GM12878 (cell line): ENCODE data around the gene SUZ12. TPM values are rescaled to one million over a fixed set of nuclear protein-coding genes. Genes with fewer than 3 reads are reported as not detected.
A peak's percentile ranks its signal among the peaks of the same experiment; 100 is the strongest.

ENCODE experiments used
- ATAC-seq: fragments of 200-7000 bp; cut with Tn5 transposase; 3 replicates; pipeline ENCODE4 v1.9.1; 2020; ENCODE audit warnings: mild to moderate bottlenecking, moderate library complexity
- BruUV-seq: library from RNA; stranded (reverse); fragments of 400-500 nt; replicated peaks from 2 replicates; lab custom pipeline; 2021; lab: Mats Ljungman, UMichigan
- CTCF ChIA-PET: fragments of 300-600 bp; sonication (Branson Sonifier 250); formaldehyde crosslinking; extraction: SDS; loops from one replicate; lab custom pipeline; 2021; ENCODE audit warnings: inconsistent platforms; lab: Yijun Ruan, JAX
- POLR2A ChIA-PET: fragments of 350-600 bp; formaldehyde crosslinking; extraction: SDS; loops from one replicate; lab custom pipeline; 2021; ENCODE audit warnings: inconsistent platforms; lab: Charles Lee
- RAD21 ChIA-PET: fragments of 300-600 bp; sonication (Branson Sonifier 250); formaldehyde crosslinking; loops from one replicate; lab custom pipeline; 2023; ENCODE audit warnings: antibody characterized with exemption; ENCODE audit not compliant: unreplicated experiment; lab: Charles Lee
- SMC1A ChIA-PET: fragments of 300-600 bp; sonication (Branson Sonifier 250); formaldehyde crosslinking; loops from one replicate; lab custom pipeline; 2023; ENCODE audit not compliant: unreplicated experiment, uncharacterized antibody; lab: Charles Lee
- DNase-seq: peaks from one replicate; pipeline ENCODE4 v3.0.0-alpha.2; 2011; ENCODE audit warnings: low read depth, low spot score
- FAIRE-seq: peaks from 3 replicates; lab custom pipeline; 2011; peaks lifted over from hg19 to GRCh38; lab: Jason Lieb, UNC
- H2AFZ ChIP-seq: 2 replicates; pipeline ENCODE4 v1.6.0; 2011; ENCODE audit warnings: low read depth, low read length, control low read depth; ENCODE audit not compliant: control insufficient read depth
- H3K27ac ChIP-seq: 2 replicates; pipeline ENCODE4 v1.5.1; 2011; ENCODE audit warnings: control low read depth; ENCODE audit not compliant: control insufficient read depth, insufficient read depth
- H3K27me3 ChIP-seq, 2 experiments: replicated peaks in 1 of 2; 2 replicates each; pipeline versions ENCODE4 v1.6.0 to v1.6.1; 2011; ENCODE audit warnings: low read length in 1 of 2; ENCODE audit not compliant: control insufficient read depth in 2 of 2, insufficient read depth in 2 of 2
- H3K36me3 ChIP-seq, 2 experiments: 2 replicates each; pipeline ENCODE4 v1.5.1; 2011; ENCODE audit warnings: low read length in 1 of 2; ENCODE audit not compliant: control insufficient read depth in 2 of 2, insufficient read depth in 2 of 2
- H3K4me1 ChIP-seq: 2 replicates; pipeline ENCODE4 v1.6.1; 2011; ENCODE audit warnings: mild to moderate bottlenecking, low read length, moderate library complexity, mixed read lengths; ENCODE audit not compliant: control insufficient read depth, insufficient read depth
- H3K4me2 ChIP-seq: 2 replicates; pipeline ENCODE4 v1.6.0; 2011; ENCODE audit warnings: control low read depth; ENCODE audit not compliant: control insufficient read depth, insufficient read depth
- H3K4me3 ChIP-seq: fragments of 200-600 bp; sonication (generic); 2 replicates; pipeline ENCODE4 v1.5.1; 2016
- H3K79me2 ChIP-seq: 2 replicates; pipeline ENCODE4 v1.6.0; 2011; ENCODE audit warnings: low read length; ENCODE audit not compliant: control insufficient read depth, insufficient read depth
- H3K9ac ChIP-seq: 2 replicates; pipeline ENCODE4 v1.8.0; 2011; ENCODE audit warnings: low read length, control low read depth, mixed read lengths; ENCODE audit not compliant: control insufficient read depth, insufficient read depth
- H3K9me3 ChIP-seq: replicated peaks from 3 replicates; pipeline ENCODE4 v1.5.1; 2011; ENCODE audit warnings: mild to moderate bottlenecking, low read length; ENCODE audit not compliant: control insufficient read depth, insufficient read depth
- H4K20me1 ChIP-seq: 2 replicates; pipeline ENCODE4 v1.6.0; 2011; ENCODE audit not compliant: control insufficient read depth, insufficient read depth
- E4F1 ChIP-seq: fragments of 450-650 bp; IDR thresholded peaks from 2 replicates; pipeline ENCODE4 v1.6.1; 2018; ENCODE audit warnings: borderline replicate concordance, mild to moderate bottlenecking; ENCODE audit not compliant: partially characterized antibody
- FOXK2 ChIP-seq: fragments of 450-650 bp; IDR thresholded peaks from 2 replicates; pipeline ENCODE4 v1.6.1; 2017; ENCODE audit warnings: mild to moderate bottlenecking, moderate library complexity
- NFYA ChIP-seq: IDR thresholded peaks from 2 replicates; pipeline ENCODE4 v1.6.1; 2011; ENCODE audit warnings: low read depth, mild to moderate bottlenecking, low read length, improper control_type of control experiment, borderline replicate concordance
- RAD51 ChIP-seq: fragments of 450-650 bp; IDR thresholded peaks from 2 replicates; pipeline ENCODE4 v1.6.1; 2016; ENCODE audit warnings: moderate library complexity, mild to moderate bottlenecking, inconsistent platforms
- TCF7 ChIP-seq: IDR thresholded peaks from 2 replicates; pipeline ENCODE4 v1.6.1; 2014; ENCODE audit warnings: antibody characterized with exemption, borderline replicate concordance
- WGBS: methylation state at CpG from one replicate; pipeline ENCODE4 v1.1.6; 2016; ENCODE audit warnings: low lambda C conversion rate; ENCODE audit not compliant: insufficient replicate concordance, insufficient coverage; ENCODE audit errors: missing lambda C conversion rate; 5-methylcytosine and 5-hydroxymethylcytosine counted together
- in situ Hi-C: fragments of 300-500 bp; cut with MboI; formaldehyde crosslinking; loops from 9 replicates; pipeline ENCODE4 v1.14.3; 2018; ENCODE audit warnings: mixed read lengths
- intact Hi-C: fragments of 100-400 bp; cut with micrococcal nuclease; formaldehyde crosslinking; loops from one replicate; pipeline ENCODE4 v1.14.2; 2022; ENCODE audit not compliant: unreplicated experiment
- polyA plus RNA-seq, 11 experiments: library from polyadenylated mRNA; depleted of rRNA in 4 of 11; unstranded in 6 of 11; stranded (reverse) in 5 of 11; fragments of >200 nt; fragmentation: Nextera tagmentation in 4 of 11; fragmentation: Illumina TruSeq in 1 of 11; extraction: Ambion mirVana in 4 of 11; extraction: Trizol in 1 of 11; gene quantifications; 1 replicate in 1 of 11; 2 replicates in 10 of 11; pipeline versions ENCODE4 v1.2.1 to v1.2.3, GENCODE V29; 2011 to 2016; ENCODE audit warnings: inconsistent platforms in 2 of 11, missing spikeins in 2 of 11, low read depth in 1 of 11
- total RNA-seq, 4 experiments: library from RNA; depleted of rRNA in 3 of 4; stranded (reverse); fragments of >200 nt in 3 of 4; fragmentation: Illumina TruSeq in 1 of 4; extraction: Trizol in 1 of 4; gene quantifications; 2 replicates each; pipeline versions ENCODE4 v1.2.1 to v1.2.3, GENCODE V29; 2013 to 2021
- TF ChIP-seq, protein P1 (sequence below): fragments of 150-350 bp; IDR thresholded peaks from 2 replicates; pipeline ENCODE4 v1.6.1; 2016; ENCODE audit warnings: low read depth, low read length

The SUZ12 gene
- total and polyA plus RNA-seq, 10 of the 15 experiments (the other 5 are each of a cell fraction or from before 2014, with no cell fraction given): 19.2 to 69.2 (median 34.5) TPM

DNA sequence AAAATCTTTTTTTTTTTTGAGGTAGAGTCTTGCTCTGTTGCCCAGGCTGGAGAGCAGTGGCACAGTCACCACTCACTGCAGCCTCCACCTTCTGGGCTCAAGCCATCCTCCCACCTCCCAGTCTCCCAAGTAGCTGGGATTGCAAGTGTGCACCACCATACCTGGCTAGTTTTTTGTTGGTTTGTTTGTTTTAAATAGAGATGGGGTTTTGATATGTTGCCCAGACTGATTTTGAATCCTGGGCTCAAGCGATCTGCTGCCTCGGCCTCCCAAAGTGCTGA, 72.4 kb downstream of the SUZ12 start:
- H3K4me1 ChIP-seq: no peaks in the 10 kb centered on the region; the same call in 1 of the 2 replicates
- POLR2A ChIA-PET: interaction anchor here (0.7 to 1.4 kb wide), 3 partner anchors 116 to 131 kb away, joined by 3 to 5 read pairs (median 4); no protein-coding TSS in a partner anchor
- intact Hi-C loops (no loop called here), in situ Hi-C loops (loop anchor here (5.0 kb wide), 1 partner anchor 133 kb away; the partner anchor contains the start of gene RHOT1)
- H3K4me2 ChIP-seq: peak overlapping the region; percentile 83
- H3K27ac ChIP-seq: no peak overlapping the region; the same call in 1 of the 2 replicates
- CTCF ChIA-PET: interaction anchor here (3.4 to 5.3 kb wide), 2 partner anchors 119 to 129 kb away, joined by 13 to 84 read pairs; partner anchors contain the start of gene RHOT1
- peak overlapping the region; percentile 95; the same call in 1 of the 2 replicates for H3K4me3 ChIP-seq
- H3K36me3 ChIP-seq: no peaks in the 10 kb centered on the region; a peak in 1 of 4 replicates
- no peak for ATAC-seq
- no peaks in the 10 kb centered on the region for H3K9me3 ChIP-seq
- whole genome bisulfite sequencing: 98% methylated on average over 2 of the region's 2 CpGs
- RAD21 ChIA-PET: interaction anchor here (0.9 to 2.9 kb wide), 2 partner anchors 72 to 129 kb away, joined by 3 to 22 read pairs; partner anchors contain the start of gene SUZ12
- no peak for FAIRE-seq
- no TSS peak for BruUV-seq
- TF ChIP-seq, protein P1, sequence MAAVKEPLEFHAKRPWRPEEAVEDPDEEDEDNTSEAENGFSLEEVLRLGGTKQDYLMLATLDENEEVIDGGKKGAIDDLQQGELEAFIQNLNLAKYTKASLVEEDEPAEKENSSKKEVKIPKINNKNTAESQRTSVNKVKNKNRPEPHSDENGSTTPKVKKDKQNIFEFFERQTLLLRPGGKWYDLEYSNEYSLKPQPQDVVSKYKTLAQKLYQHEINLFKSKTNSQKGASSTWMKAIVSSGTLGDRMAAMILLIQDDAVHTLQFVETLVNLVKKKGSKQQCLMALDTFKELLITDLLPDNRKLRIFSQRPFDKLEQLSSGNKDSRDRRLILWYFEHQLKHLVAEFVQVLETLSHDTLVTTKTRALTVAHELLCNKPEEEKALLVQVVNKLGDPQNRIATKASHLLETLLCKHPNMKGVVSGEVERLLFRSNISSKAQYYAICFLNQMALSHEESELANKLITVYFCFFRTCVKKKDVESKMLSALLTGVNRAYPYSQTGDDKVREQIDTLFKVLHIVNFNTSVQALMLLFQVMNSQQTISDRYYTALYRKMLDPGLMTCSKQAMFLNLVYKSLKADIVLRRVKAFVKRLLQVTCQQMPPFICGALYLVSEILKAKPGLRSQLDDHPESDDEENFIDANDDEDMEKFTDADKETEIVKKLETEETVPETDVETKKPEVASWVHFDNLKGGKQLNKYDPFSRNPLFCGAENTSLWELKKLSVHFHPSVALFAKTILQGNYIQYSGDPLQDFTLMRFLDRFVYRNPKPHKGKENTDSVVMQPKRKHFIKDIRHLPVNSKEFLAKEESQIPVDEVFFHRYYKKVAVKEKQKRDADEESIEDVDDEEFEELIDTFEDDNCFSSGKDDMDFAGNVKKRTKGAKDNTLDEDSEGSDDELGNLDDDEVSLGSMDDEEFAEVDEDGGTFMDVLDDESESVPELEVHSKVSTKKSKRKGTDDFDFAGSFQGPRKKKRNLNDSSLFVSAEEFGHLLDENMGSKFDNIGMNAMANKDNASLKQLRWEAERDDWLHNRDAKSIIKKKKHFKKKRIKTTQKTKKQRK: no peak
- no peak for TF ChIP-seq FOXK2
- no peak for TF ChIP-seq NFYA
- TF ChIP-seq RAD51: no peak
- TF ChIP-seq E4F1: no peak
- no peak for TF ChIP-seq TCF7
- DNase-seq: no peak
- H4K20me1 ChIP-seq: no peaks in the 10 kb centered on the region
- peaks cover 18% of the 10 kb centered on the region for H3K79me2 ChIP-seq
- SMC1A ChIA-PET: interaction anchor here (0.8 to 2.1 kb wide), 3 partner anchors 9 to 127 kb away, joined by 4 to 8 read pairs (median 5); no protein-coding TSS in a partner anchor
- H3K27me3 ChIP-seq: no peaks in the 10 kb centered on the region
- H3K9ac ChIP-seq: no peak overlapping the region
- no peak overlapping the region for H2AFZ ChIP-seq
